Loucy (cell line): ENCODE results near the gene C19orf85.

Experiments
- EZH2phosphoT487 ChIP-seq: fragments of 200-600 bp; IDR thresholded peaks from 2 replicates; pipeline ENCODE4 v1.6.1; 2018; ENCODE audit warnings: antibody characterized with exemption, mild to moderate bottlenecking, moderate library complexity, borderline replicate concordance
- TF ChIP-seq, protein P1 (sequence below): fragments of 200-600 bp; sonication (generic); conservative IDR thresholded peaks from 2 replicates; pipeline ENCODE4 v1.5.1; 2014; ENCODE audit warnings: mild to moderate bottlenecking, antibody characterized with exemption, low read length

DNA sequence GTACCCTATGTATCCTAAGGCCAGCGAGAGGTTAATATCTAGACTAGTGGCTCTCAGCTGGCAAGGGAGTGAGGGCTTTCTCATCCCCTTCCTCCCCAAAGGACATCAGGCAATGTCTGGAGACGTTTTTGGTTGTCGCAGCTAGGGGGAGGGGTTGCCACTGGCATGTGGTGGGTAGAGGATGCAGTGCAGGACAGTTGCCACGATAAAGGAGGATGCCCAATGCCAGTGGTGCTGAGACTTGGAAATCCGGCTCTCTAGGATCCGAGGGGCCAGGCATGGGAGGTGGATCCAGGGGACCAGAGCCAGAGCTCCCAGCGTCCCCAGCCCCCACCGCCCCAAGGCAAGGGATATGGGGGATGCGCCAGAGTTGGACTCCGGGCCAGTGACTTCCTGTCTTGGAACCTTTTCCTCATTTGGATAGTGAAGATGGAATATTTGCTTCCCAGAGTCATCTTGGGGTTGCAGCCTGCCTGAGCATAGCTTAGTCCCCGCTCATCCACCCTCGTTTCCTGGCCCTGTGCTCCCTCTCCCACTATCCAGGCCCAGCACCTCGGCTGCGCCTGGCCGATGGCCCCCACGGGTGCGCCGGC lies 28.6 kb upstream of the C19orf85 start:
- TF ChIP-seq, protein P1, sequence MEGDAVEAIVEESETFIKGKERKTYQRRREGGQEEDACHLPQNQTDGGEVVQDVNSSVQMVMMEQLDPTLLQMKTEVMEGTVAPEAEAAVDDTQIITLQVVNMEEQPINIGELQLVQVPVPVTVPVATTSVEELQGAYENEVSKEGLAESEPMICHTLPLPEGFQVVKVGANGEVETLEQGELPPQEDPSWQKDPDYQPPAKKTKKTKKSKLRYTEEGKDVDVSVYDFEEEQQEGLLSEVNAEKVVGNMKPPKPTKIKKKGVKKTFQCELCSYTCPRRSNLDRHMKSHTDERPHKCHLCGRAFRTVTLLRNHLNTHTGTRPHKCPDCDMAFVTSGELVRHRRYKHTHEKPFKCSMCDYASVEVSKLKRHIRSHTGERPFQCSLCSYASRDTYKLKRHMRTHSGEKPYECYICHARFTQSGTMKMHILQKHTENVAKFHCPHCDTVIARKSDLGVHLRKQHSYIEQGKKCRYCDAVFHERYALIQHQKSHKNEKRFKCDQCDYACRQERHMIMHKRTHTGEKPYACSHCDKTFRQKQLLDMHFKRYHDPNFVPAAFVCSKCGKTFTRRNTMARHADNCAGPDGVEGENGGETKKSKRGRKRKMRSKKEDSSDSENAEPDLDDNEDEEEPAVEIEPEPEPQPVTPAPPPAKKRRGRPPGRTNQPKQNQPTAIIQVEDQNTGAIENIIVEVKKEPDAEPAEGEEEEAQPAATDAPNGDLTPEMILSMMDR: no peak
- TF ChIP-seq EZH2phosphoT487: no peak
